NCI-H526 treated with DMSO at 0.1 percent for 48 hours (cell line): ENCODE measurements around the gene ZNHIT2.
"Not testable (repeated sequence)": the region's sequence is repeated elsewhere in the genome, so short reads cannot be mapped to it uniquely, and the experiment has no call there.

Source experiments
- DNase-seq: peaks from one replicate; lab custom pipeline; 2025; lab: John Stamatoyannopoulos, UW

ZNHIT2 gene

DNA sequence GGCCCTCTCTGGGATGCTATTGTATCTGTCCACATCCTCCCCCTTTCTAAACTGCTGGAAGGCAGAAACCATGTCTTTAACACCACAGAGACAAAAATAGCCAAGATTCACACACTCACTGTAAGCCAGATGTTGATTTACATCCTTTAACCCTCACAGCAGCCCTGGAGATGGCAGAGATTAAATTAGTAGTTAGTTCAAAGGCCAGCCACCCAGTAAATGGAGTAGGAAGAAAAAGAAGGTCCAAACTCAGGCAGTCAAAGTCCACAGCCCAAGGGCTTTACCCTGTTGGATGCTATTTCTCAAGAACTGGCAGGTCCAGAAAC, 2.1 kb upstream of the ZNHIT2 start:
- no peak for DNase-seq

- not testable (repeated sequence) for DNase-seq
These were observed 1.6 kb upstream of the ZNHIT2 start for GRCh38 chr11:65118891-65119669.

GRCh38 chr11:65118097-65118837, 766 bp upstream of the ZNHIT2 start:
- no peak for DNase-seq

GRCh38 chr11:65116370-65117205, 913 bp downstream of the ZNHIT2 start:
- no peak for DNase-seq

DNA sequence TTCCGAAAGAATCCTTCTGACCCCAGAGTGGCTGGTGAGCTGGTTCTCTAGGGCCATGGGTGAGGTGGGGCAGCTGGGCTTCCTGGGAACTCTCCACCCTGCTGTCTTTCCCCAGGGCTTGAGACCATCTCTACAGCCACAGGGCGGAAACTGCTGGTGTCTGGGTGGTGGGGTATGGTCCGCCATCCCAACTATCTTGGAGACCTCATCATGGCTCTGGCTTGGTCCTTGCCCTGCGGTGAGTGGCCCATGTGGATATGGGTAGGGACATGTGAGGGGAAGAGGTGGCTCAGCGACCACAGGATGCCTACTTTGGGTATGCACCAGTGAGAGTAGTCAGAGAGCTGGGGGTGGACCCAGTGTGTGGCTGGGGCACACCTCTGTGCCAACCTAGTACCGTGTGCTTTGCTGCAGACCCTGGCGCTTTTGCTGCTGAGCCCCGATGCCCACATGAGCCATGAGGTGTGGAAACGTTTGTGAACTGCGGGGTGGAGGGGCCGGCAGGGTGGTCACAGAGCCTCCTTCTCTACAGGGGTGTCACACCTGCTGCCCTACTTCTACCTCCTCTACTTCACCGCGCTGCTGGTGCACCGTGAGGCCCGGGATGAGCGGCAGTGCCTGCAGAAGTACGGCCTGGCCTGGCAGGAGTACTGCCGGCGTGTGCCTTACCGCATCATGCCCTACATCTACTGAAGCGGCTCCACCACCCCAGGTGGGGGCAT, 2.0 kb downstream of the ZNHIT2 start:
- no peak for DNase-seq

DNA sequence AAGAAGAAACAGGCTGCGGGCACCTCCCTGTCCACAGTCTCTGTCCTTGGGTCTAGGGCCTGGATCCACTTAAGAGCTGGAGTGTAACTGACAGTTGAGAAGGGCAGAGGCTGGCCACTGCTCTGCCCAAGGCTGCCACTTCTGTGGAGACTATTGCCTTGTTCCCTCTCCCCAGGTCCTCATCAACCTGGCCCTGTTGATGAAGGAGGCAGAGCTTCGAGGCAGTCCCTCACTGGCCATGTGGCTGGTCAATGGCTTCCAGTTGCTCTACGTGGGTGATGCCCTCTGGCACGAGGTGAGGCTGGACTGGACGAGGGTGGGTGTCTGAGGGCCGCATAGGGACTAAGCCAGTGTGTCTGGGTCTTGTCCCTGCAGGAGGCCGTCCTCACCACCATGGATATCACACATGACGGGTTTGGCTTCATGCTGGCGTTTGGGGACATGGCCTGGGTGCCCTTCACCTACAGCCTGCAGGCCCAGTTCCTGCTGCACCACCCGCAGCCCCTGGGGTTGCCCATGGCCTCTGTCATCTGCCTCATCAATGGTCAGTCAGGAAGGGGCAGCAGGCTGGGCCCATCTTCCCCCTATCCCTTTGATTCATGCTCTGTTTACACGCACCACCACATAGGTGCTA, 2.8 kb downstream of the ZNHIT2 start:
- DNase-seq, result no peak

GRCh38 chr11:65113839-65114238, 3.7 kb downstream of the ZNHIT2 start:
- DNase-seq, result no peak

DNA sequence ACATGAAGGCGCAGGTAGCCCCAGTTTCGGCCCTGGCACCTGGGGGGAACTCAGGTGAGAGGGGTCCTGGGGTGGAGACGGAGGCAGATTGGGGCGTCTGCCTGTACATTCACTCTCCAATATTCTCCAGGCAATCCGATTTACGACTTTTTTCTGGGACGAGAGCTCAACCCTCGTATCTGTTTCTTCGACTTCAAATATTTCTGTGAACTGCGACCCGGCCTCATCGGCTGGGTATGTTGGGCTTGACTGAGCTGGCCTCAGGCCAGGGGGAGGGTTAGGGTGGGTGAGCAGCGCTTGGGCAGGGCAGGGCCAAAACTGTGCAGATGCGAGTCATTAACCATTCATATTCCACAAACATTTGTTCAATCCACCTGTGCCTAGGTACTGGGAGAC, 4.1 kb downstream of the ZNHIT2 start:
- DNase-seq, result no peak

- DNase-seq, result peak; percentile 29
These were observed 4.7 kb downstream of the ZNHIT2 start for GRCh38 chr11:65112546-65113360.

- DNase-seq, result peak; percentile 95
These were observed 5.6 kb downstream of the ZNHIT2 start, which contains the start of gene TM7SF2 for GRCh38 chr11:65111744-65112545. TSS of gene TM7SF2 (plus strand) at chr11:65111872. CDS start at chr11:65112016, 144 bp downstream.

DNA sequence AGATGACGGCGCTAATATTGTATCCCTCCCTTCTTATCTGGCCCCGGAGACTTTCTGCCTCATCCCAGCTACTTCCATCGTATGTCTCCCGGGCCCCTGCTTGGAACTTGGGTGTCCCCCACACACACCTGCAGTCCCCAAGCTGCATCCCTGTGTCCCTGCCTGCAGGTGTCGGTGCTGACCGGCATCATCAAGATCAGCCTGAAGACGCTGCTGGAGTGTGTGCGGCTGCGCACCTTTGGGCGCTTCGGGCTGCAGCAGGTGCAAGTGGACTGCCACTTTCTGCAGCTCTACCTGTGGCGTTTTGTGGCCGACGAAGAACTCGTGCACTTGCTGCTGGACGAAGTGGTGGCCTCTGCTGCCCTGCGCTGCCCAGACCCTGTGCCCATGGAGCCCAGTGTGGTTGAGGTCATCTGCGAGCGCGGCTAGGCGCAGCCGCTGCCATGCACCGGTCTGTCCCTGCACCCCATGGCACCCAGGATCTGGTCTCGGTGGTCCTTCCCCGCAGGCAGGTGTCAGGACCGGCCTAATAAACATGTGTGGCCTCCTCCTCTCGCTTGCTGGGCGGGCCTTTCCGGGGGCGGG, 6.2 kb downstream of the ZNHIT2 start:
- DNase-seq, result no peak

GRCh38 chr11:65110354-65110861, 7.1 kb downstream of the ZNHIT2 start:
- DNase-seq, result peak; percentile 79

- no peak for DNase-seq
These were observed 8.0 kb downstream of the ZNHIT2 start for GRCh38 chr11:65109231-65110198.

DNA sequence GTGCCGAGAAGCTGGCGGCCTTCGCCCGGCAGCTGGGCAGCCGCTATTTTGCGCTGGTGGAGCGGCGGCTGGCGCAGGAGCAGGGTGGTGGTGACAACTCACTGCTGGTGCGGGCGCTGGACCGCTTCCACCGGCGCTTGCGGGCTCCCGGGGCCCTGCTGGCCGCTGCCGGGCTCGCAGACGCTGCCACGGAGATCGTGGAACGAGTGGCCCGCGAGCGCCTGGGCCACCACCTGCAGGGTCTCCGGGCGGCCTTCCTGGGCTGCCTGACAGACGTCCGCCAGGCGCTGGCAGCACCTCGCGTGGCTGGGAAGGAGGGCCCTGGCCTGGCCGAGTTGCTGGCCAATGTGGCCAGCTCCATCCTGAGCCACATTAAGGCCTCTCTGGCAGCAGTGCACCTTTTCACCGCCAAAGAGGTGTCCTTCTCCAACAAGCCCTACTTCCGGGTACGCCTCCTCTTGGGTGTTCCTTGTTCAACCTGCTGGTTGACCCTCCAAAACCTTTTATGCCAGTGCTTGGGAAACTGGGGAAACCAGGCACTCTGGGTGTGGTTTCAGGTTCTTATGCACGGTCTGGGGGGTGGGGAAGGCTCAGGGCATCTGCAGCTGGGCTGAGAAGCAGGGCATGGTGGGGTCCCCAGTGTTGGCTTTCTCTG, 8.9 kb downstream of the ZNHIT2 start:
- no peak for DNase-seq

- no peak for DNase-seq
These were observed 9.6 kb downstream of the ZNHIT2 start for GRCh38 chr11:65107751-65108468.

DNA sequence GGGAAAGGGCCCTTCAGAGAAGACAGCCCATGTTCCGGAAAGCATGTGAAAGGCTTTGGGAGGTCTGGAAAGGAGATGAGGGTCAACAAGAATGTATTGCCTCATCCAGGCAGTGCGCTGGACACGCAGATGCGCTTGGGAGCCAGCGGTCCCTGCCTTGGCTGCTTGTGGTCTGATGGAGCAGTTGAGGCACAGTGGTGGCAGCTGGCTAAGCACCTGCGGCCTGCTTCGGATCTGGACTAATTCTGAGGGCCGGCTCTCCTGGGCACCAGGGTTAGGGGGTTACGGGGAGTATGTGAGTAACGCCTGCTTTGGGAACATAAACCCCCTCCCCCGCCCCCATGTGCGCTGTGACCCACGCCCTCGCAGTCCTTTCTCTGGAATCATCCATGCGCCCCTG, 10.4 kb downstream of the ZNHIT2 start:
- DNase-seq, result no peak

GRCh38 chr11:65104628-65105027, 12.9 kb downstream of the ZNHIT2 start:
- DNase-seq, result no peak
